PC-9 (cell line): ENCODE data around the gene TNFRSF8.

ENCODE experiments used
- EZH2 ChIP-seq: fragments of 200-600 bp; sonication (generic); IDR thresholded peaks from 2 replicates; pipeline ENCODE4 v1.8.0; 2017; ENCODE audit warnings: antibody characterized with exemption, low read depth
- TF ChIP-seq, protein P1 (sequence below): fragments of 200-600 bp; sonication (generic); conservative IDR thresholded peaks from 2 replicates; pipeline ENCODE4 v1.6.1; 2017; ENCODE audit warnings: mixed run types, antibody characterized with exemption, mild to moderate bottlenecking, moderate library complexity

DNA sequence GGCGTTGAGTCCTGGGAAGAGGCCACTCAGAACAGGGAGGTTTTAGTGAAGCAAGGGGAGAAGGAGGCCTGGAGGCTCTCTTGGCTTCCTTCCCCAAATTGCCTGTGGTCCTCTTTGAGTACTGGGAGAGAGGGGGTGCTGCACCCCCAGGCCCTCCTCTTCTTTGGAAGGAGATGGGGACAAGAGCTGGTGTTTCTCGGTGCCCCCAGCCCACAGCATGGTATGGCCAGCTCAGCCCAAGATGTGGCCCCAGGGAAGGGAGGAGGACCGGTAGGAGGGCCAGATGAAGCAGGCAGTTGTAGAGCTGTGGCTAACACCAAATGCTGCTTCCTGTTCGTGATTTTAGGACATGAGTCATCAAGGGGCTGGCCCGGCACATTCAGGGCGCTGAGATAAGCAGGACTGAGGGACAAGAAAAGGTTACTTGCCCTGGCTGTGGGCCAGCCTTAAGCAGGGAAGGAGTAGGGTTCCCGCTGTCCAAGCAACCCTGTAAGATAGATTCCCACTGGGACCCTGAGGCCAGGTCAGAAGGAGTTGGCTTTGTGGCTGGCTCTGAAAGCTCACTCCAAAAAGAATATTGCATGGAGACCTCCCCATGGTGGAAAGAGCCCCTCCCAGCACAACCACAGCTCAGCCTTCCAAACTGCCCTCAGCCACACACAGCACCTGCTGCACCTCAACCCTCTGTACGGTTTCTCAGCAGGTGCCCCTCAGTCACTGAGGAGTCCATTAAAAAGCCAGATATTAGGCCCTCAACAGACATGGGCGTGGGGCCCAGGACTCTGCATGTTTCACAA is 98.8 kb downstream of the TNFRSF8 start:
- TF ChIP-seq, protein P1, sequence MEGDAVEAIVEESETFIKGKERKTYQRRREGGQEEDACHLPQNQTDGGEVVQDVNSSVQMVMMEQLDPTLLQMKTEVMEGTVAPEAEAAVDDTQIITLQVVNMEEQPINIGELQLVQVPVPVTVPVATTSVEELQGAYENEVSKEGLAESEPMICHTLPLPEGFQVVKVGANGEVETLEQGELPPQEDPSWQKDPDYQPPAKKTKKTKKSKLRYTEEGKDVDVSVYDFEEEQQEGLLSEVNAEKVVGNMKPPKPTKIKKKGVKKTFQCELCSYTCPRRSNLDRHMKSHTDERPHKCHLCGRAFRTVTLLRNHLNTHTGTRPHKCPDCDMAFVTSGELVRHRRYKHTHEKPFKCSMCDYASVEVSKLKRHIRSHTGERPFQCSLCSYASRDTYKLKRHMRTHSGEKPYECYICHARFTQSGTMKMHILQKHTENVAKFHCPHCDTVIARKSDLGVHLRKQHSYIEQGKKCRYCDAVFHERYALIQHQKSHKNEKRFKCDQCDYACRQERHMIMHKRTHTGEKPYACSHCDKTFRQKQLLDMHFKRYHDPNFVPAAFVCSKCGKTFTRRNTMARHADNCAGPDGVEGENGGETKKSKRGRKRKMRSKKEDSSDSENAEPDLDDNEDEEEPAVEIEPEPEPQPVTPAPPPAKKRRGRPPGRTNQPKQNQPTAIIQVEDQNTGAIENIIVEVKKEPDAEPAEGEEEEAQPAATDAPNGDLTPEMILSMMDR: no peak
- no peak for TF ChIP-seq EZH2
